Measurements from ENCODE around the gene PYDC1. TPM values are rescaled to one million over a fixed set of nuclear protein-coding genes. Genes with fewer than 3 reads are reported as not detected.

The PYDC1 gene
- total and polyA plus RNA-seq, 2 donors (not counting 3 experiments of a cell fraction or from before 2014, with no cell fraction given) = not detected

DNA sequence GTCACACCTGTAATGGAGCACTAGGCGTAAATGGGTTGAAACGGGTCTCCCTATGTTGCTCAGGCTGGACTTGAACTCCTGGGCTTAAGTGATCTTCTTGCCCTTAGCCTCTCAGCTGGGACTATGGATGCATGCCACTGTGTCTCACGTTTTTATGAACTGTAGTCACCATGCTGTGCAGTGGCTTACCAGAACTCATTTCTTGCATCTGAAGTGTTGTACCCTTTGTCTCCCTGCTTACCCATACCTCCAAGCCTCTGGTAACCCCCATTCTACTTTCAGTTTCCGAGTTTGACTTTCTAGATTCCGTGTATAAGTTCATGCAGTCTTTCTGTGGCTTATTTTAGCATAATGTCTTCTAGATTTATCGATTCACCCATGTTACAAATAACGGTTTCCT, 22.0 kb downstream of the PYDC1 start:
- Histone ChIP-seq H3K27me3 (ENCODE audit: control insufficient read depth in 2 of 2, insufficient read depth in 2 of 2, low read length in 2 of 2) (no peaks in the 10 kb centered on the region), H3K27ac (ENCODE audit: insufficient read depth, low read depth, low read length) (no peak overlapping the region), H3K4me2 (ENCODE audit: insufficient read depth, low read length) (no peak overlapping the region), H3K9ac (replicated peaks; ENCODE audit: extremely low read depth, insufficient read depth, low read length) (no peak overlapping the region), H3K9me3 (replicated peaks; ENCODE audit: control insufficient read depth, insufficient read depth, low read length) (no peaks in the 10 kb centered on the region), H3K79me2 (ENCODE audit: control insufficient read depth, insufficient read depth, low read length) (peaks cover 15% of the 10 kb centered on the region), H3K9me1 (replicated peaks; ENCODE audit: control insufficient read depth, extremely low read depth, insufficient read depth, low read length) (no peaks in the 10 kb centered on the region), H2AFZ (ENCODE audit: low read depth, low read length) (no peak overlapping the region), H4K20me1 (replicated peaks; ENCODE audit: control insufficient read depth, extremely low read depth, insufficient read depth, low read length) (peaks cover 3% of the 10 kb centered on the region), H3K4me3 (replicated peaks in 1 of 3; ENCODE audit: insufficient read depth in 1 of 3, low read depth in 1 of 3, low read length in 3 of 3) (no peak overlapping the region), H3K36me3 (ENCODE audit: control insufficient read depth in 2 of 2, extremely low read depth in 1 of 2, insufficient read depth in 2 of 2, low read length in 2 of 2) (peaks cover 37 to 53% of the 10 kb centered on the region in 2 experiments), H3K4me1 (ENCODE audit: control insufficient read depth, extremely low read depth, insufficient read depth, low read length) (no peaks in the 10 kb centered on the region)
- dilution Hi-C loops (cut with MboI; ENCODE audit: extremely low pct_ligation_motif_present, low sequenced_read_pairs) = no loop called here
- ChIA-PET POLR2A (no interaction called here), CTCF (no interaction called here)
- no peak for DNase-seq (ENCODE audit: low read depth, low spot score)
- TF ChIP-seq EZH2 (IDR thresholded peaks at IDR 0.05; ENCODE audit: borderline replicate concordance, low read depth, low read length, severe bottlenecking) (no peak), POLR2AphosphoS5 (IDR thresholded peaks at IDR 0.05; ENCODE audit: insufficient read depth, low read depth, low read length) (peak; percentile 37)
- FAIRE-seq = peak; percentile 33
- no TSS peak for BruUV-seq (replicated peaks)
- intact Hi-C loops (cut with micrococcal nuclease) = no loop called here

DNA sequence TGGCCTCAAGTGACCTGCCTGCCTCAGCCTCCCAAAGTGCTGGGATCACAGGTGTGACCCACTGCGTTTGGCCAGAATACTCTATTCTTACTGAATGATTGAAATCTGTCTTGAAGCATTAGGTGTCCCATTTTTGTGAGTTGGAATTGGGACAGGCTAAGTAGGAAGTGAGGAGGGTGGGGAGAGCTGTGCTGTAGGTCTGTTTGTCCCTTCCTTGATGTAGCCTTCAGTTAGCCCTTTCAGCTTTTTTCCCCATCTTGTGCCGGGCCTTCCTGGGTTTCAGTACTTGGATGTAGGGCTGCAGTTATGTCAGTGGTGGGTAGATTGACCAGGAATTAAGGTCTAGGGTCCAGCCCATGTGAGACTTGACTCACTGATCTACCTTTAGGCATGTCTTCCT, 23.1 kb downstream of the PYDC1 start:
- H2AFZ ChIP-seq (ENCODE audit: low read depth, low read length) = no peak overlapping the region
- CTCF ChIA-PET = no interaction called here
- no peak overlapping the region for H3K4me2 ChIP-seq (ENCODE audit: insufficient read depth, low read length)
- peaks cover 24% of the 10 kb centered on the region for H3K79me2 ChIP-seq (ENCODE audit: control insufficient read depth, insufficient read depth, low read length)
- no peak overlapping the region for H3K9ac ChIP-seq (replicated peaks; ENCODE audit: extremely low read depth, insufficient read depth, low read length)
- TF ChIP-seq POLR2A (IDR thresholded peaks at IDR 0.05; ENCODE audit: low read depth, low read length) (no peak), CTCF (IDR thresholded peaks at IDR 0.05; ENCODE audit: extremely low read depth in 1 of 2, insufficient read depth in 1 of 2, low read depth in 1 of 2, low read length in 2 of 2) (no peak), EZH2 (IDR thresholded peaks at IDR 0.05; ENCODE audit: borderline replicate concordance, low read depth, low read length, severe bottlenecking) (no peak), MAX (IDR thresholded peaks at IDR 0.05; ENCODE audit: insufficient read depth, insufficient read length) (no peak), GATA2 (IDR thresholded peaks at IDR 0.05; ENCODE audit: insufficient read depth, insufficient read length, low read depth, low read length) (no peak), JUN (IDR thresholded peaks at IDR 0.05; ENCODE audit: borderline replicate concordance, insufficient read depth, insufficient read length, low read depth) (no peak), POLR2AphosphoS5 (IDR thresholded peaks at IDR 0.05; ENCODE audit: insufficient read depth, low read depth, low read length) (no peak)
- no peaks in the 10 kb centered on the region for H3K4me1 ChIP-seq (ENCODE audit: control insufficient read depth, extremely low read depth, insufficient read depth, low read length)
- peaks cover 47 to 62% of the 10 kb centered on the region in 2 experiments for H3K36me3 ChIP-seq (ENCODE audit: control insufficient read depth in 2 of 2, extremely low read depth in 1 of 2, insufficient read depth in 2 of 2, low read length in 2 of 2)
- no peaks in the 10 kb centered on the region for H3K9me1 ChIP-seq (replicated peaks; ENCODE audit: control insufficient read depth, extremely low read depth, insufficient read depth, low read length)
- H3K27me3 ChIP-seq (ENCODE audit: control insufficient read depth in 2 of 2, insufficient read depth in 2 of 2, low read length in 2 of 2) = no peaks in the 10 kb centered on the region
- H3K9me3 ChIP-seq (replicated peaks; ENCODE audit: control insufficient read depth, insufficient read depth, low read length) = no peaks in the 10 kb centered on the region
- peaks cover 3% of the 10 kb centered on the region for H4K20me1 ChIP-seq (replicated peaks; ENCODE audit: control insufficient read depth, extremely low read depth, insufficient read depth, low read length)
- FAIRE-seq (no peak), DNase-seq (ENCODE audit: low read depth, low spot score) (no peak)
- no peak overlapping the region for H3K27ac ChIP-seq (ENCODE audit: insufficient read depth, low read depth, low read length)
- intact Hi-C loops (cut with micrococcal nuclease) (no loop called here), dilution Hi-C loops (cut with MboI; ENCODE audit: extremely low pct_ligation_motif_present, low sequenced_read_pairs) (no loop called here)
- BruUV-seq (replicated peaks) = no TSS peak
- no peak overlapping the region for H3K4me3 ChIP-seq (replicated peaks in 1 of 3; ENCODE audit: insufficient read depth in 1 of 3, low read depth in 1 of 3, low read length in 3 of 3)
- POLR2A ChIA-PET = interaction anchor here (0.6 kb wide), 1 partner anchor 14 kb away, joined by 5 read pairs; the partner anchor contains the start of gene FUS
